Activated CD8-positive, alpha-beta memory T cell treated with anti-CD3 and anti-CD28 coated beads, Interleukin-2, amount 50 U/mL, for 24 hours (primary cell): ENCODE data around the gene NINJ2.
A peak's percentile ranks its signal among the peaks of the same experiment; 100 is the strongest.
"Not testable (repeated sequence)": the region's sequence is repeated elsewhere in the genome, so short reads cannot be mapped to it uniquely, and the experiment has no call there.

ENCODE experiments used
- DNase-seq: peaks from one replicate; pipeline ENCODE4 v3.0.0-alpha.2; 2020; ENCODE audit errors: extremely low read depth

NINJ2 gene, protein sequence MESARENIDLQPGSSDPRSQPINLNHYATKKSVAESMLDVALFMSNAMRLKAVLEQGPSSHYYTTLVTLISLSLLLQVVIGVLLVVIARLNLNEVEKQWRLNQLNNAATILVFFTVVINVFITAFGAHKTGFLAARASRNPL

DNA sequence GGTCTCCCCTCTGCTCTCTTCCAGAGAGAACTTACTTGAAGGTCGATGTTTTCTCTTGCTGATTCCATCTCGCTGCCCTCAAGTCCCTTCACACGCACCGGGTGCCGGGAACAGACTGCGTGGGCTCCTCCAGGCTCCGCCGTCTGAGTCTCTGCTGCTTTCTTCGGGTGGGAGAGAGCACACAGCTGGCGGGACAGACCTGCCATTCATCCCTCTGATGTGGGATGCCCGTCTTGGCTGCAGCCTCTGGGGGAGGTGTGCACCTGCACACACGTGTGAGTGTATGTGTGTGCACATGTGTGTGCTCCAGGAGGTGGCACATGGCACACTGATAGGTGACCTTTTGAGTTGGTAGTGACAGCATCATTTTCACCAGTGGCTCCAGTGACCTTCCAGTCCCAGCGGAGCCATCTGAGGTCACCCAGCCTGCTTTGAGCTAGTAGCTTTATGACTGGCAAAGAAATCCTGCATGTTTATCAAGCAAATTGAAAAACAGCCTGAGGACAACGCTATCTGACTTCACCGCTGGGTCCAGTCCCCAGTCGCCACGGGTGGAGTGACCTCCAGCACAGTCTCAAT is at the start of gene NINJ2:
Gene NINJ2, minus strand, starts transcription at position 153 of the 579 bp plus-strand sequence. Its CDS starts 85 bp downstream, at position 68.
- no peak for DNase-seq

DNA sequence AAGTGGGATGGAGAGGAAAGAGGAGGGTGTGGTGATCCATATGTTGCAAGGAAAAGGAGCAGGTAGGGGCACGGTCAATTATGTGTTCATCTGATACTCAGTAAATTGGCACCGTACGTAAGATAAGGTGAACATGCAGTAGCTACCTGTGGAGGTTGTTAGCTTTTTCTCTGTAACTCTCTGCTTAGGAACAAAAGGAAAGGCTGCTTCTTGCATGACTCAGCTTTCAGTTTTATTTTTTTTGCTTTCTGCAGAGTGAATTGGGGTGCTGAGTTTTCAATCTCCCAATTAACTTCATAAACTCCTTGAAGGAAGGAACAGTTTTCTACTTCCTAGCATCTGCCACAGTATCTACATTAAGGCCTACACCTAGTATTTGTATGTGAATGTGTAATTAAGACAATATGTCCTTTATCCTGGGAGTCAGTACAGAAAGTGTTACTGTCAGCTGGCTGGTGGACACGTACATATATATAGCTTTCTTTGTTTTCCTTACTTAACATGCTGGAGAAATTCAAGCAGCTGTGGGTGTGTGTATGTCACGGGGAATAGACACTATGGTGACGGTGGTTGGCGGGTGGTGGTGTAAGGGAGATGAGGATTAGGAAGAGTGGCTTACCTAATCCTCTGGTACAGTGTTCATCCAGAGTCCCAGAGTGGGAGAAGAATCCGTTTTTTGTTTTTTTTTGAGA is 49.1 kb upstream of the NINJ2 start:
- DNase-seq = no peak

DNA sequence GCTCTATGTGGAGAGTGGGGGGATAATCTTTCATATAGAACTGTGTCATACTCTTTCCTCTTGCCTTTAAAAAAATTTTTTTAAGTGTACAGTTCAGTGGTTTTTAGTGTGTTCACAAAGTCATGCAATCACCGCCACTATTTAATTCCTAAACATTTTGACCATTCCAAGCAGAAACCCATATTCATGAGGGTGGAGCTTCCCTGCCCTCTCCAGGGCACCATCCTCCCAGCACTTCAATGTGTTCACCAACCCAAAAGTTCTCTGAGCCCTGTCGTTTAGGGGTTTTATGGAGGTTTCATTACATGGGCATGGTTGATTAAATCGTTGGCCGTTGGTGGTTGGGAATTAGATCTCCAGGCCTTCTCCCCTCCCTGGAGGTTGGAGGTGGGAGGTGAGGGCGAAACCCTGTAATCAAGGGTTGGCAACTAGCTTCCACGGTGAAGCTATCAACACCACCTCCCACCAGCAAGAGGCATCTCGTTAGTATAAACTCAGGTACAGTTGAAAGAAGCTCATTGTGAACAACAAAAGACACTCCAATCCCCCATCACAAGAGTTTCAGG is 46.3 kb upstream of the NINJ2 start:
- no peak for DNase-seq

DNA sequence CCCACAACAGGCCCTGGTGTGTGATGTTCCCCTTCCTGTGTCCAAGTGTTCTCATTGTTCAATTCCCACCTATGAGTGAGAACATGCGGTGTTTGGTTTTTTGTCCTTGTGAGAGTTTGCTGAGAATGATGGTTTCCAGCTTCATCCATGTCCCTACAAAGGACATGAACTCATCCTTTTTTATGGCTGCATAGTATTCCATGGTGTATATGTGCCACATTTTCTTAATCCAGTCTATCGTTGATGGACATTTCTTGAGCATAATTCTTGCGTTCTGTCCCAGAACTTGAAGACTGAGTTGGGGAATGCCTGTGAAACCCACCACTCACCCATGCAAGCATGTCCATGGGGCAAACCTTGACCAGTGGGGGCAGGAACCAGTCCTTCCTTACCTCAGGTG is 44.8 kb upstream of the NINJ2 start:
- DNase-seq = not testable (repeated sequence)

DNA sequence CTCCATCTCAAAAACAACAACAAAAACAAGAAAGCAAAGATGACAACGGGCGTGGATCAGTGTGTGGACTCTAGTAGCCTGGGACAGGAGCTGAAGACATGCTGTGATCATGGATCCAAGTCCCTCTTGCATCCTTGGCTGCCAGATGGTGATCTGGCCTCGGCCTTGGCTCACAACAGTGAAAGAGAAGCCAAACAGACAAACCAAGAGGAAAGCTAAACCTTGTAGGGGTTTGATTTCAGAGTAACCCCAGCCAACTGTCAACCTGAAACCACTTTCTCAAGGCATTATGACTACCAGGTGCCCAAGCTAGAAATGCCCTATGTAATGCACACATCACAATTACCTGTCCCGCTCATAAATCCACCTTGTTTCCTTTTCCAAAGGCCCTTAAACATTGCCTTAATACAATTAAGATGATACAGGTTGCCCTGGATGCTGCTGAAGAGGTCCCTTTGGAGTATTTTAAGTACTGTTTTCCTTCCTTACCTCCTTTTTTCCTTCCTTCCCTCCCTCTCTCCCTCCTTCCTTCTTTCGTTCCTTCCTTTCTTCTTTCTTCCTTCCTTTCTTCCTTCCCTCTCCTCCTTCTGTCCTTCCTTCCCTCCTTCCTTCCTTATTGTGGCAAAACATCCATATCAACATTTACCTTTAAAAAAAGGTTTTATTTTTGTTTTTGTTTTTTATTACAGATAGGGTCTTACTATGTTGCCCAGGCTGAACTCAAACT is 41.4 kb upstream of the NINJ2 start:
- no peak for DNase-seq

DNA sequence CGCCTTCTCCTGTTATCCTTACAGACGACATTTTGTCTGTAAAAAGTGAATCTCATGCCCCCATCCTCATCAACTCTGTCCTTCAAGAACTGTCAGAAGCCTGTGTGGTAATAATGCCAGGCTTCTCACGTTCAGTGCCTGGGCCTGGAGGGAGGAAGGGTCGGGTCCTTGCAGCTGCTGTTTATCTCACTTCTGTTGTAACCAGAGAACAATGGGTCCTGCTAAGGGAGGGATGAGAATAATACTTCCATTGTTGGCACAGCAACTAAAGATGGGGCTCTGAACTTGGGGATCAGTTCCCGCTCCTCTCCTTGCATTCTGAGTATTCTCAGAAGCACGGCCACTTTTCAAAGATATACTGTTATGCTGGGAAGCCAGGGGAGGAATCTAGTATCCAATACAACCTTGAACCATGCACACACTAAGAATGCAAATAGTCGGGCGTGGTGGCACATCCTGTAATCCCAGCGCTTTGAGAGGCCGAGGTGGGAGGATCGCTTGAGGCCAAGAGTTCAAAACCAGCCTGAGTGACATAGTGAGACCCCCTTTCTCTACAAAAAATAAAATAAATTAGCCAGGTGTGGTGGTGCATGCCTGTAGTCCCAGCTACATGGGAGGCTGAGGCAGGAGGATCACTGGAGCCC is 38.8 kb upstream of the NINJ2 start:
- DNase-seq = no peak

DNA sequence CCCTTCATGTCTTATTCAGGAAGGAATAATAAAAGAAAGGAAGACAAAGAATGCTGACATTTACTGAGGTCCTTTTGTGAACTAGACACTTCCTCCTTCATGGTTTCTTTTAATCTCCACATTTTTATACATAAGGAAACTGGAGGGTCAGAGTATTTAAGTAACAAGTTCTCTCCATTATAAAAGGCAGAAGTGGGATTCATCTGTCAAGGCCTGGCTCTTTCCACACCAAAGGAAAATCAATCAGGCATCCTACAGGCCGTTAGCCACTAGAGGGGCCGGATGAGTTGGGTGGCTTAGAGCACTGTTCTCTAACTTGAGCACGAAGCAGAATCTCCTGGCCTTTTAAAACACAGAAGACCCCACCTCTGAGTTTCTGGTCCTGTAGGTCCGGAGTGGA is 36.8 kb upstream of the NINJ2 start:
- DNase-seq = no peak

DNA sequence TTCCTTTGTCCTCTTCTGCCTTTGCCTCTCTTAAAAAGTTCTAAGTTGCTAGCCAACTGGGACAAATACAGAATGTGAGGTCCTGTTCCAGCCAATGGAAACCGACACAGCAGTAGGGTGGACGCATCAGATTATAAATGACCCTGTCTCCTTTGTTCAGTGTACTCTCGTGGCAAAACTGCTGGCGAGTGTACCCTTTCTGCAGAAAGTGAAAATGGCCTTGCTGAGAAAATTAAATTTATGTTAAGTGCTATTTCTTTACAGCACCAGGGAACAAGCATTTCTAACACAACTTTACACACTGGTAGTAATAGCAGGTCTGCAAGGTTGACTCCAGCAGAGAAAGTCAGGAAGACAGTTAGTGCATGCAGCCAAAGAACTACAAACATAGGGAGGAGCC is 35.0 kb upstream of the NINJ2 start:
- not testable (repeated sequence) for DNase-seq

DNA sequence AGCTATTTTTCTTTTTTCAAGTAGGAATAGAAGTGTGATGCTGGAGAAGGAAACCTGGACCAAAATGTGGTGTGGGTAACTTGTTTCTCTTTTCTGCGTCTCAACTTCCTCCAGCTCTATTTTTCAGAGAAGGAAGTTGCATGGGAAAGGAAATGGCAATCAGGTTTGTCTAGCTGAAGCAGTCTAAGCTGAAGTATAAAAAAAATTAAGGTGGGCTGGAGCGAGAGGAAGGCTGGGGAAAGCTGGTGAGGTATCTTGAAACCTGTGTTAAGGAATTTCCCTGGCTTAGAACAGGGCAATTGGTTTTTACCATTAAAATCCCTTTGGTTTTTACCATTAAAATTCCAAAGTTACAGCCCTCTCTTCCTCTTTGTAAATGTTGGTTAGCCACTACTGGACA is 34.2 kb upstream of the NINJ2 start:
- DNase-seq = no peak

DNA sequence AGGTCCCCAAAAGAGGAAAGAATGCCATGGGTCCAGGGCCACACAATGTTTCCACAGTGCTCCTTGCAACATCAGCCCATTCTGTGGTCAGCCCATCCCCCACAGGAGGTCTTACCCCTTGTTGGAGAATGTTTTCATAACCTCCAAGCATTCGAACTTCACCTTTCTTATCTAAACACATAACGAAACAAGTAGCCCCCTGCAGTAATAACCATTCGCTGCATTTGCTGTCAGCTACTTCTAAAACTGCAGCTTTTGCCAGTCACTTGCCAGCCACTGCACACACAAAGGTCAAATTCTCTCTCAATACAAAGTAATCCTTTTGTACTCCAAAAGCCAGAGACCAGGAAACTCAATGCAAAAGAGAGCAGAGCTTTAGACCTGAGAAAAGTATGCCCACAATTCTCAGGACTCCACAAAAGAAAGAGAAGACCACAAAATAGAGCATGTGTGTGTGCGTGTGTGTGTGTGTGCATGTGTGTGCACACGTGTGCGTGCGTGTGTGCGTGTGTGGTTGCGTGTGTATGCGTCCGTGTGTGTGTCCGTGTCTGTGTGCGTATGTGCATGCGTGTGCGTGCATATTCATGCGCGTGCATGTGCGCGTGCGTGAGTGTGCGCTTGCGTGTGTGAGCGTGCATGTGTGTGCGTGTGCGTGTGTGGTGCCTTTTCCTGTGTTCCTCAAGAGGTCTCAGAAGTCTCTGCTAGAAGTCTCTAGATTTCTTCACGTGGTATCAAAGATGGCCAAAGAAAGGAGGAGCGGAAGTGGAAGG is 31.7 kb upstream of the NINJ2 start:
- no peak for DNase-seq

DNA sequence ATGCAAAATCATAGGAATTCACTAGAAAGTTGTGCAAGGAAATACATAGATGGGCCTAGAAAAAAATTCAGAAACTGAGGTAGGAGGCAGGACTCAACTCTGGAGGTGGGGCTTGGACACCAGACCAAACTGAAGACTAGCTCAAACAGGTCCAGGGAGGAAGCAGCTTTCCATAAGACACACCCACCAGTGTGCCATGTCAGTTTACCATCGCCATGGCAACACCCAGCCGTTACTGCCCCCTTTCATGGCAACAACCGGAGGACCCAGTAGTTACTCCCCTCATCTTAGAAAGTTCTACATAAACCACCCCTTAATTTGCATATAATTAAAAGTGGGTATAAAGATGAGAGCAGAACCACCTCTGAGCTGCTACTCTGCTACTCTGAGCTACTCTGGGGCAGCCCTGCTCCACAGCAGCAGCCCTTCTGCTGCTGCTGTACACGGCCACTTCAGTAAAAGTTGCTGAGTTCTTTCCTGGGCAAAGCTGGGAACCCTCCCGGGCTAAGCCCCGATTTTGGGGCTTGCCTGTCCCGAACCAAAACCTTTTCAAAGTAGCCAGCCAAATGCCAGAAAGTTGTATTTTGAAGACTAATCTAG is 30.8 kb upstream of the NINJ2 start:
- no peak for DNase-seq

DNA sequence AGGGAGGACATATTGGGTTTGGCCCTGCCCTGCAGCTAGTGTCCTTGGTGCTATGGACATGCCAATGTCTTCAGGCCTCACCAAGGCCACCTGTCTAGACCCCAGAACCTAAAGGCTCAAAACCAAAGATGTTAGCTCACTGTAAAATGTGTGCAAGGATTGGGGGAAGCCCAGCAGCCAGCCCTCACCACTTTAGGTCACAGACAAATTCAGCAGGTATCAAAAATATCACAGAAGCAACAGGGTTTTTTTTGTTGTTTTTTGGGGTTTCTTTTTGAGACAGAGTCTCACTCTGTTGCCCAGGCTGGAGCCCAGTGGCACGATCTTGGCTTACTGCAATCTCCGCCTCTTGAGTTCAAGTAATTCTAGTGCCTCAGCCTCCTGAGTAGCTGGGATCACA is 29.0 kb upstream of the NINJ2 start:
- DNase-seq = no peak

DNA sequence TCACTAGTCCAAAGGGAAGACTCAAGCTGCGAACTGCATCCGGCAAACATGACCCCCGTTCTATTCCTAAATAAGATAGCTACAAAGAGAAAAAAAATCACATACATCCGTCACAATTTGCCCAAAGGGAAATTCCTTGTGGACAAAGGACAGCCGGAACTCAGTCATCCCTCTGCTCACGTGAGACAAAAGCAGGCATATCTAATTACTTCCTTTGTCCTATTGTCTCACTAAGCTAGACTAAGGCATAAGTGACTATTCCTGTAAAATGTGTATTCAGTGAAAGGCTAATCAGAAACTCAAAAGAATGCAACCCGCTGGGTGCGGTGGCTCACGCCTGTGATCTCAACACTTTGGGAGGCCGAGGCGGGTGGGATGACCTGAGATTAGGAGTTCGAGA is 27.2 kb upstream of the NINJ2 start:
- no peak for DNase-seq

DNA sequence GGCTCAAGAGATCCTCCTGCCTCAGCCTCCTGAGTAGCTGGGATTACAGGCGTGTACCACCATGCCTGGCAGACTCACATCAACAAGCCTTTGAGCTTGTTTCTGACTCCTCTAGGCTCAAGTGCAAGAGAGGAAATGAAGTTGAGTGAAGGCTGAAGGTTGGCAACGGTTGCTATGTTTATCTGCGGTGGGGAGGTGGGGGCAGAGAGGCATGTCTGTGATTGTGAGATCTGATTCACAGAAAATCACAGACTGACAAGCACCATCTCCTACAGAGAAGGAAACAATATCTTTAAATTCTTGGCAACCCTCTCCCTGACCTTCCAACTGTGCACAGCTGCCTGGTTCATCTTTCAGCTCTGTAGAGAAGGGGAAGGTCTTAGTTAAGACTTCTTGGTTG is 22.1 kb upstream of the NINJ2 start:
- peak; percentile 44 for DNase-seq

DNA sequence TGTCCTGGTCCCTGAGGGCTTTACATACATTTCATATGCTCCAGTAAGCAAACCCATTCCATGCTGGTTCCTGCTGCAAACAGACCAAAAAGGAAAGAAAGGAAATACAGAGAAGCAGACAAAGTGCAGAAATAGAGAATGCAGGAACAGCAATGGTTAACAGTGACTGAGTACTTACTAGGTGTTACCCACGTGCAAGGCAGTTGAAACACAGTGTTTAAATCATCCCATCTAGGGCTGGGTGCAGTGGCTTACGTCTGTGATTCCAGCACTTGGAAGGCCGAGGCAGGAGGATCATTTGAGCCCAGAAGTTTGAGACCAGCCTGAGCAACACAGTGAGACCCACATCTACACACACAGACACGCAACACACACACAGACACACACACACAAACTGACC is 21.2 kb upstream of the NINJ2 start:
- no peak for DNase-seq

DNA sequence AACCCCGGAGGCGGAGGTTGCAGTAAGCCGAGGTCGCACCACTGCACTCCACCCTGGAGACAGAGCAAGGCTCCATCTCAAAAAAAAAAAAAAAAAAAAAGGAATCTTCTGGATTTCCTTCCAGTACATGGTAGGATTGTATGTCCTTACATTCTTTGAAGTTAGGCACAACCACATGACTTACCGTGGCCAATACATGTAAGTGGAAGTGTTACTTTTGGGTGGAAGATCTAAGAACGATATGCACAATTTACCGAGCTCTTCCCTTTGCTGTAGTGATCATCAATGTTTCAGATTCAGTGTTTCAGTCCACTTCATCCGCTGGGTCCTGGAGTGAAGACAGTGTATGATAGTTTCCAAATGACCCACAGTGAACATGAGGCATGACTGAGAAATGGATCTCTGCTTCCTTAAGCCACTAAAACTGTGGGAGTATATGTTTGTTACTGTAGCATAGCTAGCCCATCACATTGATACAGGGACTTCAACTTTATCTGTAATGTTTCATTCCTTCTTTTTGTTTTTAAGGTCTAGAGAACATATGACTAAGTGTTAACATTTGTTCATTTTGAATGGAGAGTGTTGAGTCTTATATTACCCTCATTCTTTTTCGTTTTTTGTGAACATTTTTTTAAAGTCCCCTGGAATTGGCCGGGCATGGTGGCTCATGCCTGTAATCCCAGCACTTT is 18.5 kb upstream of the NINJ2 start:
- no peak for DNase-seq

DNA sequence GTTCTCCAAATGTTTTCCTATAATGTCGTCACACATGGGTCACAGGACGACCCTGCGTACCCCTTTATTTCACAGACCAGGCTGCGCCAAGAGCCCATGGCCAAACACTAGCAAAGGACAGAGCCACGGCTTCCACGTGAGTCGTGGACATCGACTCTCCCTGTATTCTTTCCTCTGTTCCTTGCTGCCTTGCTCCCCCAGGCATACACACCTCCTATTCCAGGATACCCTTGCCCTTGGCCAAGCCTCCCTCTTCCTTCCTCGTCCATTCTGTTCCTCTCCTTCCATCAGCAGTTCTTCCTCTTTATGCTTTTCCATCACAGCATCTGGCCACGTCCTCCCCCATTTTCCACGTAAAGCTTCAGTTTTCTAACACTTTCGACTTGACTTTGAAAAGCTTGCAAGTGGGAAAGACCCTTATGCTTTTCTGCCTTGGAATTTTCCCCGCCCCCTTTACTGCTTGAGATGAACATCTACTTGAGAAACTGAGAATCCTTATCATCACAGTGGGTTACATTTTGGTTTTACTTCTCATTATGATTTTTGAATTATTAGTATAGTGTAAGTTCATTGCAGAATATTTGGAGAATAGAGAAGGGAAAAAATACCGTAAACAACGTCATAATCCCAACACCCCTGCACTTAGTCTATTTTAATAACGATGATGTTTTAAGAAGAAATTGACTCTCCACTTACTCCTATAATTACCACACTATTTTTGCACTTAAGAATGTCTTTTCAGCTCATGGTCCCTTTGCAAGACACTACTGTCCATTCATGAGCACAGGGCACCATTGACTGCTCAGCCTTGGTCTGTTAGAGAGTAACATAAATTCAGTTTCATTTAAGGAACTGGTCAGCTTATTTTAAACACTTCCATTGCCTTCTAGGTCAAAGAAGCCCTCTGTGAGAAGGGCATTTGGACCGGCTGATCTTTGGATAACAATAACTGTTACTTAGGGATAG is 15.8 kb upstream of the NINJ2 start:
- no peak for DNase-seq

DNA sequence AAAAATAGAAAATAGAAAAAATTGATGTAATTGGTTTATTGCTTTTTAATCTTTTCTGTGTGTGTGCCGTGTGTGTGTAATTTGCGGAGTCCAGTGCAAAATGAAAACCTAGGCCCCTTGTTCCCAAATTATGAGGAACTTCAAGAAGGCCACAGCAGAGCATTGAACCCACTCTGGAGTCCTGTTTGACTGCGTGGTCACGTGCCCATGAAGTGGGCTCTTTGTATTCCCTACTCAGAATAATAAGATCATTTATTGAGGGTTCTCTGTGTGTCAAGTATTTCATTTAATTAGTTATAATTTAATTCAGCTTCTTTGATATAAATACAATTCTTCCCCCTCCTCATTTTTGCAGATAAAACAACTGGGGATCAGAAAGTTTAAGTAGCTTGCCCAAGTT is 12.3 kb upstream of the NINJ2 start:
- no peak for DNase-seq

DNA sequence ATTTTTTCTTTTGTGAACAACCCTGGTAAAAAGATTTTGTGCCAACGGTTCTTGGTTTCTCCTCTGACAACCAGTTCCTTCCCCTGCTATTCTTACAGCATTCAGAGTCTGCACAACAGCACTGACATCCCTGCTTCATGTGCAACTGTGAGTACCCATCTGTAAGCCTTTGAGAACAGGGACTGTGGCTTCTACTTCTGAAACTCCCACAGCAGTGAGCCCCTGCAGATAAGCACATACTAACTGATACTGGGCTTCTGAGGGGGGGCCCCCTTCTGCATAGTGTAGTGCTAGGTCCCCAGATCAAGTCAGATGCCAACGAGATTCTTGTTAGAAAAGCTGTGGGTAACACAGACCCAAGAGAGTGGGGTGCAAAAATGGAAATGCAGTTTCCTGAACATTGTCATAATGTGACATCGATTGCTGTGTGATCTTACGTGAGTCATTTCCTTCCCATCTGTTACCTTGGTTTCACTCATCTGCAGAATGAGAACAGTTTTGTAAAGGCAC is 11.1 kb upstream of the NINJ2 start:
- DNase-seq = peak; percentile 62
